Measurements from ENCODE around the gene IFNL3. TPM values are rescaled to one million over a fixed set of nuclear protein-coding genes. Genes with fewer than 3 reads are reported as not detected.
A peak's percentile ranks its signal among the peaks of the same experiment; 100 is the strongest.
"Not testable (repeated sequence)": the region's sequence is repeated elsewhere in the genome, so short reads cannot be mapped to it uniquely, and the experiment has no call there.

Gene IFNL3
- total RNA-seq, 1 donor from 2014 or later, result not detected

- Mint-ChIP-seq H3K36me3 (ENCODE audit: low read depth, unreplicated experiment) (no peaks in the 10 kb centered on the region), H3K9me3 (ENCODE audit: unreplicated experiment) (peaks cover 4% of the 10 kb centered on the region), H3K4me1 (ENCODE audit: unreplicated experiment) (peaks cover 4% of the 10 kb centered on the region), H3K4me3 (ENCODE audit: unreplicated experiment) (no peak overlapping the region), H3K27me3 (ENCODE audit: unreplicated experiment) (peaks cover 11% of the 10 kb centered on the region), H3K27ac (ENCODE audit: unreplicated experiment) (no peak overlapping the region)
- DNase-seq (ENCODE audit: low spot score), result no peak
- TF ChIP-seq, protein P1, sequence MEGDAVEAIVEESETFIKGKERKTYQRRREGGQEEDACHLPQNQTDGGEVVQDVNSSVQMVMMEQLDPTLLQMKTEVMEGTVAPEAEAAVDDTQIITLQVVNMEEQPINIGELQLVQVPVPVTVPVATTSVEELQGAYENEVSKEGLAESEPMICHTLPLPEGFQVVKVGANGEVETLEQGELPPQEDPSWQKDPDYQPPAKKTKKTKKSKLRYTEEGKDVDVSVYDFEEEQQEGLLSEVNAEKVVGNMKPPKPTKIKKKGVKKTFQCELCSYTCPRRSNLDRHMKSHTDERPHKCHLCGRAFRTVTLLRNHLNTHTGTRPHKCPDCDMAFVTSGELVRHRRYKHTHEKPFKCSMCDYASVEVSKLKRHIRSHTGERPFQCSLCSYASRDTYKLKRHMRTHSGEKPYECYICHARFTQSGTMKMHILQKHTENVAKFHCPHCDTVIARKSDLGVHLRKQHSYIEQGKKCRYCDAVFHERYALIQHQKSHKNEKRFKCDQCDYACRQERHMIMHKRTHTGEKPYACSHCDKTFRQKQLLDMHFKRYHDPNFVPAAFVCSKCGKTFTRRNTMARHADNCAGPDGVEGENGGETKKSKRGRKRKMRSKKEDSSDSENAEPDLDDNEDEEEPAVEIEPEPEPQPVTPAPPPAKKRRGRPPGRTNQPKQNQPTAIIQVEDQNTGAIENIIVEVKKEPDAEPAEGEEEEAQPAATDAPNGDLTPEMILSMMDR (IDR thresholded peaks at IDR 0.05; ENCODE audit: unreplicated experiment), result no peak
Observed at GRCh38 chr19:39218230-39219007, 26.4 kb downstream of the IFNL3 start.

- H3K9me3 Mint-ChIP-seq (ENCODE audit: unreplicated experiment), result peaks cover 4% of the 10 kb centered on the region
- peak overlapping the region; percentile 70 for H3K27ac Mint-ChIP-seq (ENCODE audit: unreplicated experiment)
- H3K27me3 Mint-ChIP-seq (ENCODE audit: unreplicated experiment), result peaks cover 7% of the 10 kb centered on the region
- DNase-seq (ENCODE audit: low spot score), result no peak
- TF ChIP-seq, protein P1 (IDR thresholded peaks at IDR 0.05; ENCODE audit: unreplicated experiment), result no peak
- H3K4me3 Mint-ChIP-seq (ENCODE audit: unreplicated experiment), result no peak overlapping the region
- peaks cover 4% of the 10 kb centered on the region for H3K4me1 Mint-ChIP-seq (ENCODE audit: unreplicated experiment)
- H3K36me3 Mint-ChIP-seq (ENCODE audit: low read depth, unreplicated experiment), result no peaks in the 10 kb centered on the region
Observed at GRCh38 chr19:39217094-39217493, 27.7 kb downstream of the IFNL3 start.

- not testable (repeated sequence) for DNase-seq (ENCODE audit: low spot score); H3K27ac Mint-ChIP-seq (ENCODE audit: unreplicated experiment); H3K4me1 Mint-ChIP-seq (ENCODE audit: unreplicated experiment); H3K27me3 Mint-ChIP-seq (ENCODE audit: unreplicated experiment); H3K36me3 Mint-ChIP-seq (ENCODE audit: low read depth, unreplicated experiment); H3K9me3 Mint-ChIP-seq (ENCODE audit: unreplicated experiment); H3K4me3 Mint-ChIP-seq (ENCODE audit: unreplicated experiment)
Observed at GRCh38 chr19:39215323-39215722, 29.5 kb downstream of the IFNL3 start.

DNA sequence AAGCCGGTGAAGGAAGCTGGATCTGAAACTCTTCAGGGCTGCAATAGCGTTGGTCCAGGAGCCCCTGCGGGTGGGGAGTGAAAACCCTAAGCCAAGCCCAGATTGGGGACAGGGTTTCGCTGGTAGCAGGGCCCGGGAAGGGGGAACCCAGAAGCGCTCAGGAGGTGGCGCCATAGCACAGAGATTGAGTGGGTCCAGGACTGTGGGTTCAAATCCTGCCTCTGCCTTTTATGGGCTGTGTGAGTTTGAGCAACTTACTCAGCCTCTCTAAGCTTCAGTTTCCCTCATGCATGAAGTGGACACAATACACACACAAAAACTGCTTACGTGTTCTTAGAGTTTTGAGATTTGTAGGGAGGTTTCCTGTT, 32.4 kb downstream of the IFNL3 start:
- no peaks in the 10 kb centered on the region for H3K36me3 Mint-ChIP-seq (ENCODE audit: low read depth, unreplicated experiment)
- TF ChIP-seq, protein P1 (IDR thresholded peaks at IDR 0.05; ENCODE audit: unreplicated experiment), result no peak
- no peak overlapping the region for H3K27ac Mint-ChIP-seq (ENCODE audit: unreplicated experiment)
- peaks cover 4% of the 10 kb centered on the region for H3K9me3 Mint-ChIP-seq (ENCODE audit: unreplicated experiment)
- no peaks in the 10 kb centered on the region for H3K4me1 Mint-ChIP-seq (ENCODE audit: unreplicated experiment)
- peaks cover 4% of the 10 kb centered on the region for H3K27me3 Mint-ChIP-seq (ENCODE audit: unreplicated experiment)
- H3K4me3 Mint-ChIP-seq (ENCODE audit: unreplicated experiment), result no peak overlapping the region
- DNase-seq (ENCODE audit: low spot score), result peak; percentile 40

DNA sequence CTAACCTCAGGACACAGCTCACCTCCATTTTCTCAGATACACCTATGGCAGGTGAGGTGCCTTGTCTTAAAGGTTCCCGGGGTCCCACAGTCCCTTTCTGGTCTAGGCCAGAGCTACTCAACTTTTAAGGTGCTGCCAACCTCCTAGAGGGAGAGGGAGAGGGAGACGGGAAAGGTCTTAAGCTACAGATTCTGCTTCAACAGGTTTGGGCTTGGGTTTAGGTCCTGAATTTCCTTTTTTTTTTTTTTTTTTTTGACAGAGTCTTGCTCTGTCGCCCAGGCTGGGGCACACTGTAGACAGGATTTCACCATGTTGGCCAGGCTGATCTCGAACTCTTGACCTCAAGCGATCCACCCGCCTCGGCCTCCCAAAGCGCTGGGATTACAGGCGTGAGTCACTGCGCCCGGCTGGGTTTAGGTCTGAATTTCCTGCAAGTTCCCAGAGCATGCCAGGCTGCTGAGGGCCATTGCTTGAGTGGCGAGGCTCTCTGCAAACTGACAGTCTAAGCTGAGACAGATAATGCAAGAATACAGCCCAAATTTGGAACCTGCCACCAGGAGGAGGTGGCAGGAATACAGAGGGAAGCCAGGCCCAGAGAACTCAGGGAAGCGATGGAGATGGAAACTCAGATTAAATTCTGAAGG, 33.0 kb downstream of the IFNL3 start:
- Mint-ChIP-seq H3K36me3 (ENCODE audit: low read depth, unreplicated experiment) (no peaks in the 10 kb centered on the region), H3K27ac (ENCODE audit: unreplicated experiment) (no peak overlapping the region), H3K27me3 (ENCODE audit: unreplicated experiment) (no peaks in the 10 kb centered on the region), H3K4me1 (ENCODE audit: unreplicated experiment) (no peaks in the 10 kb centered on the region), H3K4me3 (ENCODE audit: unreplicated experiment) (no peak overlapping the region), H3K9me3 (ENCODE audit: unreplicated experiment) (no peaks in the 10 kb centered on the region)
- no peak for DNase-seq (ENCODE audit: low spot score)
- TF ChIP-seq, protein P1 (IDR thresholded peaks at IDR 0.05; ENCODE audit: unreplicated experiment), result no peak
